Neural progenitor cell (in vitro differentiated cells): ENCODE data around the gene ZDHHC1.

ENCODE experiments used
- CTCF ChIP-seq: fragments of 200-600 bp; sonication (generic); IDR thresholded peaks from 2 replicates; pipeline ENCODE4 v1.5.1; 2017; ENCODE audit warnings: antibody characterized with exemption, mild to moderate bottlenecking
- EZH2 ChIP-seq: fragments of 200-600 bp; sonication (generic); IDR thresholded peaks from 2 replicates; pipeline ENCODE4 v1.6.1; 2017; ENCODE audit warnings: antibody characterized with exemption, mild to moderate bottlenecking, moderate library complexity
- EZH2phosphoT487 ChIP-seq: fragments of 200-600 bp; sonication (generic); IDR thresholded peaks from 2 replicates; pipeline ENCODE4 v1.6.1; 2017; ENCODE audit warnings: antibody characterized with exemption

- peak; percentile 36 for TF ChIP-seq CTCF
- TF ChIP-seq EZH2phosphoT487 = no peak
- no peak for TF ChIP-seq EZH2
Observed at GRCh38 chr16:67456391-67457081, 40.3 kb upstream of the ZDHHC1 start.
